ENCODE data around the gene ADAMTS10. TPM values are rescaled to one million over a fixed set of nuclear protein-coding genes. Genes with fewer than 3 reads are reported as not detected.
A peak's percentile ranks its signal among the peaks of the same experiment; 100 is the strongest.

ADAMTS10 gene
- total and polyA plus RNA-seq, 4 experiments from 2014 or later = 0.59 to 67.2 (median 34.1) TPM

- peaks cover 14 to 30% (median 22%) of the 10 kb centered on the region in 4 donors for H3K4me1 Mint-ChIP-seq
- Histone ChIP-seq H3K4me1 (ENCODE audit: insufficient read depth, low read length) (peaks cover 19% of the 10 kb centered on the region), H3K36me3 (ENCODE audit: insufficient read depth, low read length) (no peaks in the 10 kb centered on the region), H3K27ac (ENCODE audit: low read depth, low read length) (no peak overlapping the region), H3K4me3 (ENCODE audit: low read length in 2 of 2) (no peak overlapping the region), H3K9me3 (ENCODE audit: control insufficient read depth in 1 of 2, low read length in 2 of 2) (no peaks in the 10 kb centered on the region), H3K27me3 (ENCODE audit: insufficient read depth, low read length) (no peaks in the 10 kb centered on the region)
- H3K27ac Mint-ChIP-seq = no peak overlapping the region
- H3K9me3 Mint-ChIP-seq = peaks cover 0 to 5% (median 0%) of the 10 kb centered on the region in 8 donors
- POLR2A ChIA-PET (ENCODE audit: partially characterized antibody) = interaction anchor here (1.7 kb wide), 1 partner anchor 16 kb away, joined by 5 read pairs; no protein-coding TSS in a partner anchor
- H3K36me3 Mint-ChIP-seq = peaks cover 26% of the 10 kb centered on the region in 2 donors
- H3K27me3 Mint-ChIP-seq = no peaks in the 10 kb centered on the region
- DNase-seq = no peak
- intact Hi-C loops (cut with micrococcal nuclease) = no loop called here
- CTCF ChIA-PET (ENCODE audit: partially characterized antibody) = interaction anchor here (0.8 to 4.3 kb wide), 3 partner anchors 9 to 16 kb away, joined by 3 to 36 read pairs (median 6); partner anchors contain the start of gene MYO1F
- H3K4me3 Mint-ChIP-seq = no peak overlapping the region
These were observed 14.3 kb downstream of the ADAMTS10 start for GRCh38 chr19:8596168-8596567.

DNA sequence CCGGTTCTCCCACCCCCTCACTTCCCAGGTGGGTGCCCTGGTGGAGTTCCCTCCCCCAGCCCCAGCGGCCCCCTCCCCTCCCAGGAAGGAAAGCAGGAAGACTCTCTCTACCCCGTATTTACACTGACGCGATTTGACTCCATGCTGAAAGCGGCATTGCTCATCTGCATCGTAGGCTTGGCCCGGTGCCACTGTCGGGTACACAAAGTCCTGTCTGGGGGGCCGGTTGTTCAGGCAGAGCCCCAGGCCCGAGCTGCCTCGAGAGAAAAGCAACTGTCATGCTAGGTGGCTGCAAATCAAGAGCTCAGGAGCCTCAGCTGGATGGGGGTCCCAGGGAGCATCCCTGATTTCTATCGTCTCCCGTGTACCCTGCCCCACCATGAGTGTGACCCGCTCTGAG is 14.9 kb downstream of the ADAMTS10 start:
- Mint-ChIP-seq H3K27me3 (no peaks in the 10 kb centered on the region), H3K4me1 (peaks cover 16 to 30% (median 22%) of the 10 kb centered on the region in 4 donors), H3K4me3 (no peak overlapping the region), H3K36me3 (peaks cover 26% of the 10 kb centered on the region in 2 donors), H3K9me3 (peaks cover 0 to 5% (median 0%) of the 10 kb centered on the region in 8 donors), H3K27ac (no peak overlapping the region)
- H3K27ac ChIP-seq (ENCODE audit: low read depth, low read length) = no peak overlapping the region
- no peak for DNase-seq
- no peaks in the 10 kb centered on the region for H3K9me3 ChIP-seq (ENCODE audit: control insufficient read depth in 1 of 2, low read length in 2 of 2)
- no peak overlapping the region for H3K4me3 ChIP-seq (ENCODE audit: low read length in 2 of 2)
- ChIA-PET POLR2A (ENCODE audit: partially characterized antibody) (interaction anchor here (1.7 kb wide), 1 partner anchor 16 kb away, joined by 5 read pairs; no protein-coding TSS in a partner anchor), CTCF (ENCODE audit: partially characterized antibody) (interaction anchor here (0.8 to 4.3 kb wide), 6 partner anchors 9 to 46 kb away, joined by 3 to 36 read pairs (median 6); partner anchors contain the start of gene MYO1F)
- intact Hi-C loops (cut with micrococcal nuclease) = no loop called here
- H3K36me3 ChIP-seq (ENCODE audit: insufficient read depth, low read length) = no peaks in the 10 kb centered on the region
- no peaks in the 10 kb centered on the region for H3K27me3 ChIP-seq (ENCODE audit: insufficient read depth, low read length)
- H3K4me1 ChIP-seq (ENCODE audit: insufficient read depth, low read length) = peaks cover 19% of the 10 kb centered on the region

DNA sequence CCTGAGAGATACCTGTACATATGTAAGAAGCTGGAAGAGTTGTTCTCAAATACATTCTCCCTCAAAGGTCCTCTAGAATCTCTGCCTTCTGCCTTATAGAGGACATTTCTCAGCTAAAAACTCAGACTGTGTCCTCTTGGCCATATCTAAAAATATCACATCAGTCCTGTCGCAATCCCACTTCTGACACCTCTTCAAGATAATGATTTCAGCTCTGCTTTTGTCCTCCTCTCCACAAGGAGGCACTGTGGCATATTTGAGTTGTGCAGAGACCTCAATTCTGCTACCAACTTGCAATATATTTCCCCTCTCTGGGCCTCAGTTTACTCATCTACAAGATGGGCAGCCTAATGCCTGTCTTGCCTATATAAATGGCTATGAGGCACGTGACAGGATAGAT is 16.6 kb downstream of the ADAMTS10 start:
- intact Hi-C loops (cut with micrococcal nuclease) = loop anchor here (2.0 kb wide), 1 partner anchor 17 kb away; the partner anchor contains the start of gene ADAMTS10
- POLR2A ChIA-PET (ENCODE audit: partially characterized antibody) = interaction anchor here (0.6 to 2.1 kb wide), 4 partner anchors 12 to 183 kb away, joined by 3 to 5 read pairs (median 4); no protein-coding TSS in a partner anchor
- H3K4me3 Mint-ChIP-seq = peak overlapping the region in 6 of 8 donors; percentile 5 to 62 (median 40)

DNA sequence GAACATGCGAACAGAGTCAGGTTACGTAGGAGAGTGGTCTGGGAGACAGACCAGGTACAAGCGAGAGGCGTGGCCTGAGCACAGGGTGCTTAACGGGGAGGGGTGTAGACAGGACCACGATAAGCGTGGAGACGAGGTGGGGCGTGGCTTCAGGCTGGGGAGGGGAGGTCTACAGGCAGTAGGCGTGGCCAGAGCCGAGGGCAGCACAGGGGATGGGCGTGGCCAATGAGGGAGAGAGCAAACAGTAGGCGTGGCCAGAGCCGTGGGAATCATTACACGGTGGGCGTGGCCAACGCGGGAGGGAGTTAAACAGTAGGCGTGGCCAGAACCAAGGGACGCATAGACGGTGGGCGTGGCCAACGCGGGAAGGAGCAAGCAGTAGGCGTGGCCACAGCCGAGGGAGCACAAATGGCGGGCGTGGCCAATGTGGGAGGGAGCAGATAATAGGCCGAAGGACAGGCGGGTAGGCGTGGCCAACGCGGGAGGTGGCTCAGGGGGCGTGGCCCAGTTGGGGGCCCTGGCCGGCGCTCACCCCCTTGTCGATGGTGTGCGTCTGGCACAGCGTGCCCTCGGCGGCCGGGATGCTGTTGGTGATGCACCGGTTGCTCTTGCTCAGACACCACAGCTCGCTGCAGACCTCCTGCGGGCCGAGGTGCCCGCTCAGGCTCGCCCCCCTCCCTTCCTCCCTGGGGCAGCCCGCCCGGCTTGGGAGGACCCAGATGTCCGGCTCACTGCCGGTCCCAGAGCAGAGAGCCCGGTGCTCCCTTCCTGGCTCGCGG is 18.1 kb downstream of the ADAMTS10 start:
- no peaks in the 10 kb centered on the region for H3K36me3 ChIP-seq (ENCODE audit: insufficient read depth, low read length)
- peak; percentile 96 to 97 (median 96) for DNase-seq
- peak overlapping the region; percentile 82 to 90 (median 88) for H3K4me3 Mint-ChIP-seq
- H3K9me3 Mint-ChIP-seq = peaks cover 0 to 5% (median 0%) of the 10 kb centered on the region in 8 donors
- peaks cover 14 to 17% of the 10 kb centered on the region in 2 donors for H3K36me3 Mint-ChIP-seq
- H3K27ac ChIP-seq (ENCODE audit: low read depth, low read length) = no peak overlapping the region
- peak overlapping the region; percentile 18 to 73 for H3K4me3 ChIP-seq (ENCODE audit: low read length in 2 of 2)
- no peaks in the 10 kb centered on the region for H3K27me3 Mint-ChIP-seq
- intact Hi-C loops (cut with micrococcal nuclease) = loop anchor here (2.0 kb wide), 1 partner anchor 18 kb away; the partner anchor contains the start of gene ADAMTS10
- ChIA-PET CTCF (ENCODE audit: partially characterized antibody) (interaction anchor here (0.9 to 4.3 kb wide), 7 partner anchors 12 to 76 kb away, joined by 3 to 36 read pairs (median 4); partner anchors contain the start of gene MYO1F), POLR2A (ENCODE audit: partially characterized antibody) (interaction anchor here (0.5 to 2.1 kb wide), 5 partner anchors 11 to 20 kb away, joined by 3 to 6 read pairs (median 4); partner anchors contain the start of gene MYO1F)
- H3K4me1 ChIP-seq (ENCODE audit: insufficient read depth, low read length) = peaks cover 19% of the 10 kb centered on the region
- H3K27ac Mint-ChIP-seq = peak overlapping the region; percentile 75 to 95 (median 90)
- H3K9me3 ChIP-seq (ENCODE audit: control insufficient read depth in 1 of 2, low read length in 2 of 2) = no peaks in the 10 kb centered on the region
- no peaks in the 10 kb centered on the region for H3K27me3 ChIP-seq (ENCODE audit: insufficient read depth, low read length)
- H3K4me1 Mint-ChIP-seq = peaks cover 16 to 30% (median 22%) of the 10 kb centered on the region in 4 donors

More for the DNA sequence above, 16.6 kb downstream of the ADAMTS10 start:
- Histone ChIP-seq H3K9me3 (ENCODE audit: control insufficient read depth in 1 of 2, low read length in 2 of 2) (no peaks in the 10 kb centered on the region), H3K4me3 (ENCODE audit: low read length in 2 of 2) (no peak overlapping the region), H3K4me1 (ENCODE audit: insufficient read depth, low read length) (peaks cover 19% of the 10 kb centered on the region), H3K36me3 (ENCODE audit: insufficient read depth, low read length) (no peaks in the 10 kb centered on the region), H3K27me3 (ENCODE audit: insufficient read depth, low read length) (no peaks in the 10 kb centered on the region), H3K27ac (ENCODE audit: low read depth, low read length) (no peak overlapping the region)
- CTCF ChIA-PET (ENCODE audit: partially characterized antibody) = interaction anchor here (1.1 to 4.3 kb wide), 6 partner anchors 11 to 240 kb away, joined by 3 to 36 read pairs (median 8); partner anchors contain the start of gene MYO1F
- Mint-ChIP-seq H3K4me1 (peaks cover 16 to 30% (median 22%) of the 10 kb centered on the region in 4 donors), H3K27ac (no peak overlapping the region), H3K27me3 (no peaks in the 10 kb centered on the region), H3K36me3 (peaks cover 23 to 24% of the 10 kb centered on the region in 2 donors), H3K9me3 (peaks cover 0 to 5% (median 0%) of the 10 kb centered on the region in 8 donors)
- DNase-seq = no peak

GRCh38 chr19:8589177-8589714 is 21.3 kb downstream of the ADAMTS10 start:
- H3K27me3 Mint-ChIP-seq = no peaks in the 10 kb centered on the region
- CTCF ChIA-PET (ENCODE audit: partially characterized antibody) = interaction anchor here (2.8 to 4.0 kb wide), 3 partner anchors 10 to 177 kb away, joined by 13 to 20 read pairs (median 15); partner anchors contain the start of genes MARCHF2 and MYO1F
- no peak overlapping the region for H3K27ac Mint-ChIP-seq
- intact Hi-C loops (cut with micrococcal nuclease) = no loop called here
- H3K4me3 Mint-ChIP-seq = no peak overlapping the region
- Histone ChIP-seq H3K9me3 (ENCODE audit: control insufficient read depth in 1 of 2, low read length in 2 of 2) (no peaks in the 10 kb centered on the region), H3K4me1 (ENCODE audit: insufficient read depth, low read length) (peaks cover 19% of the 10 kb centered on the region), H3K36me3 (ENCODE audit: insufficient read depth, low read length) (no peaks in the 10 kb centered on the region), H3K4me3 (ENCODE audit: low read length in 2 of 2) (no peak overlapping the region), H3K27me3 (ENCODE audit: insufficient read depth, low read length) (no peaks in the 10 kb centered on the region), H3K27ac (ENCODE audit: low read depth, low read length) (no peak overlapping the region)
- POLR2A ChIA-PET (ENCODE audit: partially characterized antibody) = interaction anchor here (1.0 kb wide), 1 partner anchor 13 kb away, joined by 3 read pairs; the partner anchor contains the start of gene MYO1F
- H3K4me1 Mint-ChIP-seq = peaks cover 14 to 27% (median 21%) of the 10 kb centered on the region in 4 donors
- DNase-seq = no peak
- H3K36me3 Mint-ChIP-seq = peaks cover 0 to 5% of the 10 kb centered on the region in 2 donors
- peaks cover 0 to 5% (median 0%) of the 10 kb centered on the region in 8 donors for H3K9me3 Mint-ChIP-seq

GRCh38 chr19:8585894-8586750 is 24.4 kb downstream of the ADAMTS10 start:
- POLR2A ChIA-PET (ENCODE audit: partially characterized antibody) = interaction anchor here (0.7 to 1.1 kb wide), 2 partner anchors 48 to 99 kb away, joined by 3 to 4 read pairs; no protein-coding TSS in a partner anchor
- Mint-ChIP-seq H3K4me3 (no peak overlapping the region), H3K27me3 (no peaks in the 10 kb centered on the region), H3K36me3 (peaks cover 0 to 4% of the 10 kb centered on the region in 2 donors), H3K27ac (peak overlapping the region in 1 of 7 donors; percentile 42), H3K4me1 (peaks cover 0 to 5% (median 2%) of the 10 kb centered on the region in 4 donors), H3K9me3 (peaks cover 0 to 3% (median 0%) of the 10 kb centered on the region in 8 donors)
- Histone ChIP-seq H3K9me3 (ENCODE audit: control insufficient read depth in 1 of 2, low read length in 2 of 2) (no peaks in the 10 kb centered on the region), H3K36me3 (ENCODE audit: insufficient read depth, low read length) (no peaks in the 10 kb centered on the region), H3K27me3 (ENCODE audit: insufficient read depth, low read length) (no peaks in the 10 kb centered on the region), H3K4me1 (ENCODE audit: insufficient read depth, low read length) (peaks cover under 1% of the 10 kb centered on the region), H3K27ac (ENCODE audit: low read depth, low read length) (no peak overlapping the region), H3K4me3 (ENCODE audit: low read length in 2 of 2) (no peak overlapping the region)
- intact Hi-C loops (cut with micrococcal nuclease) = no loop called here
- DNase-seq = peak; percentile 49 to 59 (median 53)
- CTCF ChIA-PET (ENCODE audit: partially characterized antibody) = interaction anchor here (0.5 to 5.1 kb wide), 12 partner anchors 9 to 232 kb away, joined by 3 to 30 read pairs (median 4); partner anchors contain the start of genes MARCHF2 and MYO1F
